SK-N-SH (cell line): ENCODE results near the gene JMJD1C. TPM values are rescaled to one million over a fixed set of nuclear protein-coding genes. Genes with fewer than 3 reads are reported as not detected.
A peak's percentile ranks its signal among the peaks of the same experiment; 100 is the strongest.

Source experiments
- CTCF ChIA-PET: fragments of 300-600, 350-600 bp; formaldehyde crosslinking; extraction: SDS; loops from one replicate; lab custom pipeline; 2021; lab: Yijun Ruan, JAX
- POLR2A ChIA-PET: fragments of 350-600 bp; sonication (Branson Sonifier 250); formaldehyde crosslinking; extraction: SDS; loops from one replicate; lab custom pipeline; 2020; ENCODE audit warnings: antibody characterized with exemption, inconsistent platforms; lab: Yijun Ruan, JAX
- DNase-seq: peaks from one replicate; pipeline ENCODE4 v3.0.0; 2012
- H2AFZ ChIP-seq: fragments of 200-600 bp; sonication (generic); 2 replicates; pipeline ENCODE4 v1.8.1; 2016; ENCODE audit warnings: antibody characterized with exemption, mild to moderate bottlenecking, low read depth
- H3F3A ChIP-seq: fragments of 200-600 bp; sonication (generic); replicated peaks from 2 replicates; pipeline ENCODE3; 2016; ENCODE audit warnings: antibody characterized with exemption, mild to moderate bottlenecking; ENCODE audit not compliant: insufficient read depth
- H3K27ac ChIP-seq, 2 experiments: fragments of 200-500 bp in 1 of 2; fragments of 200-600 bp in 1 of 2; sonication (Bioruptor generic) in 1 of 2; sonication (generic), shearing (Covaris generic) in 1 of 2; 2 replicates each; pipeline versions ENCODE4 v1.5.1 to v1.6.1; 2014 to 2016; ENCODE audit warnings: low read depth in 2 of 2, inconsistent platforms in 1 of 2, low read length in 1 of 2, mild to moderate bottlenecking in 1 of 2, mixed read lengths in 1 of 2
- H3K27me3 ChIP-seq: fragments of 200-600 bp; sonication (generic), shearing (Covaris generic); 2 replicates; pipeline ENCODE4 v1.6.1; 2016; ENCODE audit warnings: mixed run types; ENCODE audit not compliant: insufficient read depth
- H3K36me3 ChIP-seq, 2 experiments: fragments of 200-500 bp in 1 of 2; fragments of 200-600 bp in 1 of 2; sonication (Bioruptor generic) in 1 of 2; sonication (generic) in 1 of 2; replicated peaks in 1 of 2; 2 replicates each; pipeline versions ENCODE3 to v1.5.1; 2014 to 2016; ENCODE audit warnings: low read length in 1 of 2, mild to moderate bottlenecking in 1 of 2; ENCODE audit not compliant: insufficient read depth in 2 of 2, control insufficient read depth in 1 of 2
- H3K4me1 ChIP-seq, 2 experiments: fragments of 200-500 bp in 1 of 2; fragments of 200-600 bp in 1 of 2; sonication (Bioruptor generic) in 1 of 2; sonication (generic), shearing (Covaris generic) in 1 of 2; 2 replicates each; pipeline versions ENCODE4 v1.5.1 to v1.6.1; 2014 to 2016; ENCODE audit warnings: low read depth in 1 of 2, low read length in 1 of 2, mixed run types in 1 of 2; ENCODE audit not compliant: insufficient read depth in 2 of 2, control insufficient read depth in 1 of 2
- H3K4me2 ChIP-seq: fragments of 200-600 bp; sonication (generic), shearing (Covaris generic); 2 replicates; pipeline ENCODE4 v1.6.1; 2017; ENCODE audit warnings: mixed run types
- H3K4me3 ChIP-seq, 2 experiments: fragments of 200-500 bp in 1 of 2; fragments of 200-600 bp in 1 of 2; sonication (Bioruptor generic) in 1 of 2; sonication (generic), shearing (Covaris generic) in 1 of 2; 2 replicates each; pipeline versions ENCODE4 v1.5.1 to v1.8.1; 2014 to 2016; ENCODE audit warnings: low read depth in 2 of 2, inconsistent platforms in 1 of 2, low read length in 1 of 2, mild to moderate bottlenecking in 1 of 2, mixed read lengths in 1 of 2, moderate library complexity in 1 of 2
- H3K79me2 ChIP-seq: fragments of 200-600 bp; sonication (generic); 2 replicates; pipeline ENCODE4 v1.8.1; 2017; ENCODE audit warnings: mild to moderate bottlenecking; ENCODE audit not compliant: insufficient read depth
- H3K9ac ChIP-seq: fragments of 200-600 bp; sonication (generic); 2 replicates; pipeline ENCODE4 v1.6.1; 2017; ENCODE audit warnings: mixed run types
- H3K9me2 ChIP-seq: fragments of 200-600 bp; sonication (generic); 2 replicates; pipeline ENCODE4 v1.6.1; 2017; ENCODE audit warnings: mixed run types
- H3K9me3 ChIP-seq: fragments of 200-600 bp; sonication (generic); 2 replicates; pipeline ENCODE4 v1.6.1; 2017; ENCODE audit warnings: mixed run types, mild to moderate bottlenecking, moderate library complexity
- H4K20me1 ChIP-seq: fragments of 200-600 bp; sonication (generic); 2 replicates; pipeline ENCODE4 v1.6.1; 2017; ENCODE audit warnings: mild to moderate bottlenecking, mixed run types; ENCODE audit not compliant: insufficient read depth
- CTCF ChIP-seq: fragments of 200-600 bp; sonication (generic); IDR thresholded peaks from 2 replicates; pipeline ENCODE4 v1.6.1; 2017; ENCODE audit warnings: antibody characterized with exemption, mild to moderate bottlenecking, moderate library complexity
- MXI1 ChIP-seq: IDR thresholded peaks from 2 replicates; pipeline ENCODE4 v1.6.1; 2012; ENCODE audit warnings: mild to moderate bottlenecking, low read depth, low read length, improper control_type of control experiment
- POLR2AphosphoS5 ChIP-seq: IDR thresholded peaks from 2 replicates; pipeline ENCODE4 v1.6.1; 2012; ENCODE audit warnings: low read depth, low read length
- RFX5 ChIP-seq: IDR thresholded peaks from 2 replicates; pipeline ENCODE4 v1.6.1; 2012; ENCODE audit warnings: mild to moderate bottlenecking, improper control_type of control experiment, low read length
- RXRA ChIP-seq: IDR thresholded peaks from 2 replicates; pipeline ENCODE4 v1.4.0; 2012; ENCODE audit warnings: low read depth, mild to moderate bottlenecking, borderline replicate concordance
- SIN3A ChIP-seq: IDR thresholded peaks from 2 replicates; pipeline ENCODE4 v1.6.1; 2012; ENCODE audit warnings: low read depth, mild to moderate bottlenecking, low read length, moderate library complexity, borderline replicate concordance
- SMC3 ChIP-seq: IDR thresholded peaks from 2 replicates; pipeline ENCODE4 v1.6.1; 2012; ENCODE audit warnings: low read depth, low read length, improper control_type of control experiment
- TCF12 ChIP-seq: IDR thresholded peaks from 2 replicates; pipeline ENCODE4 v1.4.0; 2012
- TEAD4 ChIP-seq: IDR thresholded peaks from 2 replicates; pipeline ENCODE4 v1.4.0; 2012; ENCODE audit warnings: mild to moderate bottlenecking, borderline replicate concordance; ENCODE audit not compliant: insufficient read depth
- USF2 ChIP-seq: fragments of 150-350 bp; IDR thresholded peaks from 2 replicates; pipeline ENCODE4 v1.6.1; 2017; ENCODE audit warnings: antibody characterized with exemption, low read length, low read depth, borderline replicate concordance
- YY1 ChIP-seq: IDR thresholded peaks from 2 replicates; pipeline ENCODE4 v1.4.0; 2012; ENCODE audit warnings: low read depth, mild to moderate bottlenecking
- WGBS: methylation state at CpG from one replicate; pipeline ENCODE4 v1.1.6; 2017; ENCODE audit warnings: low lambda C conversion rate; 5-methylcytosine and 5-hydroxymethylcytosine counted together
- polyA plus RNA-seq, 3 experiments: library from polyadenylated mRNA; depleted of rRNA; stranded (reverse); fragments of >200 nt; gene quantifications; 2 replicates each; pipeline ENCODE4 v1.2.3, GENCODE V29; 2012

Gene JMJD1C
- polyA plus RNA-seq, 1 of the 3 experiments (the other 2 are of a cell fraction) = 11.7 TPM

- peak; percentile 20; the same call in 1 of the 2 replicates for TF ChIP-seq SIN3A
- peak; percentile 79 for TF ChIP-seq TCF12
- peak; percentile 58; the same call in 1 of the 2 replicates for TF ChIP-seq YY1
- peak; percentile 77 for TF ChIP-seq MXI1
- TF ChIP-seq TEAD4 = no peak
- TF ChIP-seq RFX5 = no peak; the same call in 1 of the 2 replicates
- no peak for TF ChIP-seq USF2
- TF ChIP-seq CTCF = peak; percentile 46
- no peak for TF ChIP-seq SMC3
- TF ChIP-seq, all 33 proteins: peak for 17
Measured at GRCh38 chr10:63268798-63269503, 196.8 kb downstream of the JMJD1C start (continued).

GRCh38 chr10:63268149-63268797 is 197.5 kb downstream of the JMJD1C start:
- no peak overlapping the region for H2AFZ ChIP-seq
- WGBS = 3% methylated on average over 3 of the region's 3 CpGs
- peaks cover 93% of the 10 kb centered on the region for H3K79me2 ChIP-seq
- H3K36me3 ChIP-seq = peaks cover 0 to 6% of the 10 kb centered on the region in 2 experiments
- H3K27me3 ChIP-seq = no peaks in the 10 kb centered on the region
- H3K4me2 ChIP-seq = peak overlapping the region; percentile 75
- H3K4me1 ChIP-seq = peaks cover 0 to 5% of the 10 kb centered on the region in 2 experiments; a peak in 2 of 4 replicates
- no peak for TF ChIP-seq POLR2AphosphoS5
- no peak for TF ChIP-seq RXRA
- no peak for TF ChIP-seq RFX5
- TF ChIP-seq MXI1 = no peak; the same call in 1 of the 2 replicates
- H4K20me1 ChIP-seq = peaks cover 27% of the 10 kb centered on the region
- ChIA-PET POLR2A (interaction anchor here (0.6 to 2.3 kb wide), 10 partner anchors 8 to 445 kb away, joined by 3 to 10 read pairs (median 4); partner anchors contain the start of gene JMJD1C), CTCF (interaction anchor here (0.6 to 2.0 kb wide), 11 partner anchors 8 to 452 kb away, joined by 3 to 7 read pairs (median 3); no protein-coding TSS in a partner anchor)
- peaks cover 50% of the 10 kb centered on the region for H3F3A ChIP-seq
- H3K4me3 ChIP-seq = peak overlapping the region; percentile 71 to 79
- peak overlapping the region; percentile 98 to 99 for H3K27ac ChIP-seq
- peak overlapping the region; percentile 91 for H3K9ac ChIP-seq
- H3K9me3 ChIP-seq = no peaks in the 10 kb centered on the region
- DNase-seq = no peak
- H3K9me2 ChIP-seq = no peaks in the 10 kb centered on the region
